Measurements from ENCODE around the gene KRT27.

KRT27 gene

DNA sequence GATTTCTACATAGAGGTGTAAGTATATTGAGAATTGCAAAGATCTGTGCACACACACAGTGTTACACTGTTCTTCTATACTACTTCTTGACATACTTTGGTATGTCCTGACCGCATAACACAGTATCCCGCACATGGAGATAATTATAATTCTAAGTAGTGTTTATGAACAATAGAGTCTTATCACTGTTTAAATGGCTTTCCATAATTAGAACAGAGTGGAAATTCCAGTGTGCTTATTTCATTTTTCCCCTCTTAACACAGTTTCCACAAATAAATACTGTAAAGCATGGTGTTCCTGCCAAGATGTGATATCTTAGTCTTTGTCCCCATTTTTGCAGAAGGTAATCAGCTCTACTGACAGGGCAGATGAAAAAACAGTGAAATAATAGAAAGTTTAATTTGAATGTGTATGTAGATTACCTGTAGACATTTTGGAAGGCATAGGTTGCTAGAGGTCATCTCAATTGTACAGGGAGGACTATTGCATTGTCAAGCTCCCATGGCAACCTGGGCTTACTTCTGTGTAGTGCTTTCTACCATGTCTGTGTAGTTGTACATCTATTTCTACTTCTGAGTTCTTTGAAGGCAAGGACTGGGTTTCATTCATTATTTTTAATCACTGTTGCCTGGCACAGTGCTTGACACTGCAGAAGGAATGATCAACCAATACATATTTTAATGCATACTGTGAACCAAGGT lies 27.5 kb upstream of the KRT27 start:
- TF ChIP-seq, protein P1, sequence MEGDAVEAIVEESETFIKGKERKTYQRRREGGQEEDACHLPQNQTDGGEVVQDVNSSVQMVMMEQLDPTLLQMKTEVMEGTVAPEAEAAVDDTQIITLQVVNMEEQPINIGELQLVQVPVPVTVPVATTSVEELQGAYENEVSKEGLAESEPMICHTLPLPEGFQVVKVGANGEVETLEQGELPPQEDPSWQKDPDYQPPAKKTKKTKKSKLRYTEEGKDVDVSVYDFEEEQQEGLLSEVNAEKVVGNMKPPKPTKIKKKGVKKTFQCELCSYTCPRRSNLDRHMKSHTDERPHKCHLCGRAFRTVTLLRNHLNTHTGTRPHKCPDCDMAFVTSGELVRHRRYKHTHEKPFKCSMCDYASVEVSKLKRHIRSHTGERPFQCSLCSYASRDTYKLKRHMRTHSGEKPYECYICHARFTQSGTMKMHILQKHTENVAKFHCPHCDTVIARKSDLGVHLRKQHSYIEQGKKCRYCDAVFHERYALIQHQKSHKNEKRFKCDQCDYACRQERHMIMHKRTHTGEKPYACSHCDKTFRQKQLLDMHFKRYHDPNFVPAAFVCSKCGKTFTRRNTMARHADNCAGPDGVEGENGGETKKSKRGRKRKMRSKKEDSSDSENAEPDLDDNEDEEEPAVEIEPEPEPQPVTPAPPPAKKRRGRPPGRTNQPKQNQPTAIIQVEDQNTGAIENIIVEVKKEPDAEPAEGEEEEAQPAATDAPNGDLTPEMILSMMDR (IDR thresholded peaks at IDR 0.05; ENCODE audit: low read depth, low read length): no peak
- H3K4me3 ChIP-seq (ENCODE audit: low read depth, low read length): no peak overlapping the region

DNA sequence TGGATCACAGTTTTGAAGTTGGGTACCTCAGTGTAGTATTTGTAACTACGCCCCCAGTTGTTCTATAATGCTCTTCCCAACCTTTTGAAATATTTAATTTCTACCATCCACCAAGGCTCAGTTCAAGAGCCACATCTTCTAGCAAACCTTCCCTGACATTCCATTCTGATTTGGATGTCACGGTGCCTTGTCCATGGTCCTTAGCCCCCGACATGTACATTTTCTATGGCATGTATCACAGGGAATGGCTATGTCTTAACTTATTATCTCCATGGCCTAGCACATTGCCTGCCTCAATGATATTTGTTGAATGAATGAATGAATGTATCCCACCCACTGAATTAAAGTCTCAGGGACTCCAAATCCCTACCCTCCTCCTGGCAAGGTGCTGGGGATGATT lies 23.8 kb upstream of the KRT27 start:
- H3K4me3 ChIP-seq (ENCODE audit: low read depth, low read length): no peak overlapping the region
- TF ChIP-seq, protein P1 (IDR thresholded peaks at IDR 0.05; ENCODE audit: low read depth, low read length): no peak

DNA sequence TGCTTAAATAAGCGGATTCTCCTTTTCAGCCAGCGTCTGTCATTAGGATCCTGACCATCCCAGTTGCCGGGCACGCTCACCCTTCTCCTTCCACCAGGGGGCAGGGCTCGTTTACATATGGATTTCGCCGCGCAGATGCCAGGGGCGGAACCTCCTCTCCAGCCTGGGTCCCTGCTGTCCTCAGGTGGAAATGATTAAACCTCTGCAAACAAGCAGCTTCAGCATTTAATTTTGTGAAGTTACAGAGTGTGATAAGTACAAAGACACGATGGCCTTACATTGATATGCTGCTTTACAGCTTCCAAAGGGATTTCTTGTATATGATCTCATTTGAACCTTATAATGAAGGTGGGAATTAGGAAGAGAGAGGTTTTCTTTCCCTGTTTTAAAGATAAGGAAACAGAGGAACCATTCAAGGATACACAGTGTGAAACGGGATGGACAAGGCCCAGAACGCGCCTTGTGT lies 21.3 kb upstream of the KRT27 start:
- H3K4me3 ChIP-seq (ENCODE audit: low read depth, low read length): no peak overlapping the region
- TF ChIP-seq, protein P1 (IDR thresholded peaks at IDR 0.05; ENCODE audit: low read depth, low read length): peak; percentile 91

DNA sequence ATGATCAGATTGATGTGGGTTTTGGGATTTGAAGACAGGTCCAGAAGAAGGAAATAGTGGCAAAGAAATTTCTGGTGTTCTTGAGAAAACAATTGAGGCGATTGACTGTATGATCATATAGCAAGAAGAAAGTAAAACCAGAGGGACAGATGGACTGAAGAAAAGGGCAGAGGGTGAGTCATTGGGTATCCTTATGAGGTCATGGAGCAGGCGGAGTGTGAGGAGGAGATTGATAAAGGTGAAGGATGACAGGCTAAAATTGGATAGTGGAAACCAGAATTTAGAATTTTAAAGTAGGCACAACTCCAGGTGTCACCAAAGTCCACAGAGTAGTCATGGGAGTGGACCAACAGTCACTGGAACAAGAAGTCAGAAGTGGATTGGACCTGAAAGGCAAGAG lies 18.8 kb upstream of the KRT27 start:
- TF ChIP-seq, protein P1 (IDR thresholded peaks at IDR 0.05; ENCODE audit: low read depth, low read length): no peak
- no peak overlapping the region for H3K4me3 ChIP-seq (ENCODE audit: low read depth, low read length)

DNA sequence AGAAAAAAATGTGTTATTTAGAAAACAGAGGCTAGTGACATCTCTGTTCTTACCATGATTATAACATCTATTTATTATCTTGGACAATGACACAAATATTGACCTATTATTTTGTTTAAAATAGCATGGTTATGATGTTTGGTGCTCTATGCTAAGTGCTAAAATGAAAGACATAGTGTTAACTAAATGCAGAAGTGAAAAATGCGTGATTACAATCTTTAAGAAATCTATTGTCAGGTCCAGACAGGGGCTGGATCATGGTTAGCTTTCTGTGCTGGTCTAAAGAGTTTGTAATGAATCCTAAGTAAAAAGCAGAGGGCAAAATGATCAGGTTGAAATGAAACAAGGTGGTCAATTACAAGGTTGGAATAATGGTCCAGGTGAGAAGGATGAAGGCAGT lies 18.0 kb upstream of the KRT27 start:
- H3K4me3 ChIP-seq (ENCODE audit: low read depth, low read length): no peak overlapping the region
- TF ChIP-seq, protein P1 (IDR thresholded peaks at IDR 0.05; ENCODE audit: low read depth, low read length): no peak

DNA sequence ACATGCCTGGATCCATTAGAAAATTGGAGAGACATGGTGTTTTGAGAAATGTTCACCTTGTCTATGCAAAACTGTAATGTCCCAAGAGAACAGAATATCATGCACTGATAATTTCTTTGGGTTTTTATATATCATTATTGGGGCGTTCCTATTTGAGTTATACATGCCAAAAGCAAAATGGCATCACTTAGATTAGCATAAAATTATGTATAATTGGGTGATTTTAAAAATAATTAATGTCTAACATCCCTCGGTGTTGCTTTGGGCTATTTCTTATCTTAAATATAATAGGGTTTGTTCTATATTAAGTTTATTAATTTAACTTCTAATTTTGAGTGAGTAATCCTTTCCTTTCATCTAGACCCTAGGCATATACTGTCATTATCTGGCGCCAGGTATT lies 17.5 kb upstream of the KRT27 start, which contains the start of gene KRT28:
TSS of gene KRT28 (minus strand) at position 101 of the 400 bp plus-strand sequence. CDS start at position 35, 66 bp downstream.
- TF ChIP-seq, protein P1 (IDR thresholded peaks at IDR 0.05; ENCODE audit: low read depth, low read length): no peak

DNA sequence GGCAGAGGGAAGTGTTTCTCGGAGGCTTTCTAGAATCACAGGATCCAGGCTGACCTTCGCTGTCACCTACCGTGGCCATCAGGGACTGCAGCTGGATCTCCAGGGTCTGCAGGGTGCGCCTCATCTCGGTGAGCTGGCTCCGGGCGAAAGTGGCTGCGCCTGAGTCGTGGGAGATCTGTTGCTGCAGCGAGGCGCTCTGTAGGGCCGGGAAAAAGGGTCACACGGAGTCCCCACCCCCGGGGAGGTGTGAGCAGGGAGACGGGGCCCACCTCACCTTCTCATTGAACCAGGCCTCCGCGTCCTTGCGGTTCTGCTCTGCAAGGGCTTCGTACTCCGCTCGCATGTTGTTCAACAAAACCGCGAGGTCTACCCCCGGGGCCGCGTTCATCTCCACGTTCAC lies 14.5 kb upstream of the KRT27 start:
- no peak overlapping the region for H3K4me3 ChIP-seq (ENCODE audit: low read depth, low read length)
- TF ChIP-seq, protein P1 (IDR thresholded peaks at IDR 0.05; ENCODE audit: low read depth, low read length): no peak

More for the DNA sequence above, 17.5 kb upstream of the KRT27 start, which contains the start of gene KRT28:
- no peak within 1 kb of the TSS for H3K4me3 ChIP-seq (ENCODE audit: low read depth, low read length)
